Measurements from ENCODE around the gene PRR14.
"Not testable (repeated sequence)": the region's sequence is repeated elsewhere in the genome, so short reads cannot be mapped to it uniquely, and the experiment has no call there.

Gene PRR14

GRCh38 chr16:30636599-30636998, 14.2 kb upstream of the PRR14 start:
- peaks cover 8 to 12% of the 10 kb centered on the region in 2 experiments for H3K4me1 ChIP-seq (ENCODE audit: control insufficient read depth in 1 of 2, insufficient read depth in 1 of 2, low read depth in 1 of 2, low read length in 1 of 2)
- H3K27ac ChIP-seq: no peak overlapping the region
- no peaks in the 10 kb centered on the region for H3K36me3 ChIP-seq
- H3K27me3 ChIP-seq: no peaks in the 10 kb centered on the region
- H3K4me3 ChIP-seq (ENCODE audit: low read depth in 1 of 2, low read length in 1 of 2): no peak overlapping the region
- no peaks in the 10 kb centered on the region for H3K9me3 ChIP-seq
- TF ChIP-seq CTCF (IDR thresholded peaks at IDR 0.05): no peak

- not testable (repeated sequence) for H3K27ac ChIP-seq; H3K4me3 ChIP-seq (ENCODE audit: low read depth in 1 of 2, low read length in 1 of 2); H3K27me3 ChIP-seq; H3K9me3 ChIP-seq; H3K36me3 ChIP-seq
- peaks cover 8 to 12% of the 10 kb centered on the region in 2 experiments for H3K4me1 ChIP-seq (ENCODE audit: control insufficient read depth in 1 of 2, insufficient read depth in 1 of 2, low read depth in 1 of 2, low read length in 1 of 2)
Measured at GRCh38 chr16:30637139-30637538, 13.6 kb upstream of the PRR14 start.

GRCh38 chr16:30637944-30638343, 12.8 kb upstream of the PRR14 start:
- TF ChIP-seq CTCF (IDR thresholded peaks at IDR 0.05): no peak
- H3K9me3 ChIP-seq: no peaks in the 10 kb centered on the region
- H3K36me3 ChIP-seq: no peaks in the 10 kb centered on the region
- no peaks in the 10 kb centered on the region for H3K27me3 ChIP-seq
- H3K4me1 ChIP-seq (ENCODE audit: control insufficient read depth in 1 of 2, insufficient read depth in 1 of 2, low read depth in 1 of 2, low read length in 1 of 2): peaks cover 8 to 12% of the 10 kb centered on the region in 2 experiments
- H3K4me3 ChIP-seq (ENCODE audit: low read depth in 1 of 2, low read length in 1 of 2): no peak overlapping the region
- no peak overlapping the region for H3K27ac ChIP-seq

DNA sequence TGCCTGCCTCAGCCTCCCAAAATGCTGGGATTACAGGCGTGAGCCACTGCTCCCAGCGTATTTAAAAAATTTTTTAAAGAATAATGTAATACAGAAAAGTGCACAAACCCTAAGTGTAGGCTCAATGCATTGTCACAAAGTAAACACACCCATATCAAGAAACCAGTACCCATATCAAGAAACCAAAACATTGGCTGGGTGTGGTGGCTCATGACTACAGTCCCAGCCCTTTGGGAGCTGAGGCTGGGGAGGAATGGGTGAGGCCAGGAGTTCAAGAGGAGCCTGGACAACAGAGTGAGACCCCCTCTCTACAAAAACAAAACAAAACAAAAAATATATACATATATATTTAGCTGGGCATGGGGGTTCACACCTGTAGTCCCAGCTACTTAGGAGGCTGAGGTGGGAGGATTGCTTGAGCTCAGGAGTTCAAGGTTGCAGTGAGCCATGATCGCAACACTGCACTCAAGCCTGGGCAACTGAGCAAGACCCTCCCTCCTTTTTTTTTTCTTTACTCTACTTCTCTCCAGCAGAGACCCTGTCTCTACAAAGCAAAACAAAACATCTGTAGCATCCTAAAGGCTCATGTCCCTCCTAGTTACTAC, 9.3 kb upstream of the PRR14 start:
- no peaks in the 10 kb centered on the region for H3K9me3 ChIP-seq
- no peak for TF ChIP-seq CTCF (IDR thresholded peaks at IDR 0.05)
- H3K4me1 ChIP-seq (ENCODE audit: control insufficient read depth in 1 of 2, insufficient read depth in 1 of 2, low read depth in 1 of 2, low read length in 1 of 2): no peaks in the 10 kb centered on the region
- no peaks in the 10 kb centered on the region for H3K27me3 ChIP-seq
- no peaks in the 10 kb centered on the region for H3K36me3 ChIP-seq
- H3K4me3 ChIP-seq (ENCODE audit: low read depth in 1 of 2, low read length in 1 of 2): no peak overlapping the region
- H3K27ac ChIP-seq: no peak overlapping the region

GRCh38 chr16:30644334-30644830, 6.4 kb upstream of the PRR14 start:
- H3K4me3 ChIP-seq (ENCODE audit: low read depth in 1 of 2, low read length in 1 of 2): no peak overlapping the region
- H3K36me3 ChIP-seq: no peaks in the 10 kb centered on the region
- H3K9me3 ChIP-seq: no peaks in the 10 kb centered on the region
- H3K27me3 ChIP-seq: no peaks in the 10 kb centered on the region
- TF ChIP-seq CTCF (IDR thresholded peaks at IDR 0.05): no peak
- peaks cover under 1 to 1% of the 10 kb centered on the region in 2 experiments for H3K4me1 ChIP-seq (ENCODE audit: control insufficient read depth in 1 of 2, insufficient read depth in 1 of 2, low read depth in 1 of 2, low read length in 1 of 2)
- no peak overlapping the region for H3K27ac ChIP-seq

GRCh38 chr16:30645727-30646126, 5.0 kb upstream of the PRR14 start:
- Histone ChIP-seq H3K9me3 (no peaks in the 10 kb centered on the region), H3K4me3 (ENCODE audit: low read depth in 1 of 2, low read length in 1 of 2) (no peak overlapping the region), H3K4me1 (ENCODE audit: control insufficient read depth in 1 of 2, insufficient read depth in 1 of 2, low read depth in 1 of 2, low read length in 1 of 2) (peaks cover 9 to 10% of the 10 kb centered on the region in 2 experiments), H3K36me3 (no peaks in the 10 kb centered on the region), H3K27ac (no peak overlapping the region), H3K27me3 (no peaks in the 10 kb centered on the region)
- no peak for TF ChIP-seq CTCF (IDR thresholded peaks at IDR 0.05)
